Stimulated activated CD4-positive, alpha-beta T cell treated with anti-CD3 and anti-CD28 coated beads, Interleukin-1b, Interleukin-23, amount 100 ng/mL, for 1 hour (primary cell): ENCODE data around the gene XKR7.
"Not testable (repeated sequence)": the region's sequence is repeated elsewhere in the genome, so short reads cannot be mapped to it uniquely, and the experiment has no call there.

Experiments
- DNase-seq, 2 donors: peaks; one replicate each; pipeline ENCODE4 v3.0.0-alpha.2; 2020; ENCODE audit warnings: low read depth in 2 of 2

XKR7 gene

DNA sequence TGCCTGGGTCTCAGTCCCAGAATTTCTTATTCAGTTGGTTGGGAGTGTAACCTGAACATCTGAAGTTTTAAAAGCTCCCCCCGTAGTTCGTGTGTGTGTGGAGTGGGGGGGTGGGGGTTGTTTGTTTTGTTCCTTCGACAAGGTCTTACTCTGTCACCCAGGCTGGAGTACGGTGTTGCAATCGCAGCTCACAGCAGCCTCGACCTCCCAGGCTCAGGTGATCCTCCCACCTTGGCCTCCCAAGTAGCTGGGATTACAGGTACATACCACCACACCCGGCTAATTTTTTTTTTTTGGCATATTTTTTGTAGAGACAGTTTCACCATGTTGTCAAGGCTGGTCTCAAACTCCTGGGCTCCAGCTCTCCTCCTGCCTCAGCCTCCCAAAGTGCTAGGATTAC is 45.4 kb downstream of the XKR7 start:
- no peak for DNase-seq

DNA sequence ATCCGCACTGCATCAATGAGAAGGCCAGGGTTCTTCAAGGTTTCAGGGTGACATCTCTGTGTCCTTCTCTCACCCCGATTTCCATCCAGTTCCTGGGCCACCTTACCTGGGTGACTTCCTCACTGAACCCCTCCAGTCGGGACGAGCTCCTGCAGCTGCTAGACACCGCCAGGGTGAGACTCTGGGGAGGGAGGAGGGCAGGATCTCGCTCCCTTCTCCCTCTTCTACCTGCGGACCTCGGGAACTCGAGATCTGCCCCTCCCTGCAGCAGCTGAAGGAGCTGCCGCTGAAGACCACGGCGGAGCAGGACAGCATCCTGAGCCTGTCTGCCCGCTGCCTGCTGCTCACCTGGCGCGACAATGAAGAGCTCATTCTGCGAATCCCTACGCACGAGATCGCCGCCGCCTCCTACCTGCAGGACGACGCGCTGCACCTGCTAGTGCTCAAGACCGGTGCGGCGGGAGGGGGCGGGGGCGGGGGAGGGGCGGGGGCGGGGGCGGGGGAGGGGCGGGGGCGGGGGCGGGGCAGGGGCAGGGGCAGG is 49.8 kb downstream of the XKR7 start:
- DNase-seq: peak in 1 of 2 donors; percentile 5

DNA sequence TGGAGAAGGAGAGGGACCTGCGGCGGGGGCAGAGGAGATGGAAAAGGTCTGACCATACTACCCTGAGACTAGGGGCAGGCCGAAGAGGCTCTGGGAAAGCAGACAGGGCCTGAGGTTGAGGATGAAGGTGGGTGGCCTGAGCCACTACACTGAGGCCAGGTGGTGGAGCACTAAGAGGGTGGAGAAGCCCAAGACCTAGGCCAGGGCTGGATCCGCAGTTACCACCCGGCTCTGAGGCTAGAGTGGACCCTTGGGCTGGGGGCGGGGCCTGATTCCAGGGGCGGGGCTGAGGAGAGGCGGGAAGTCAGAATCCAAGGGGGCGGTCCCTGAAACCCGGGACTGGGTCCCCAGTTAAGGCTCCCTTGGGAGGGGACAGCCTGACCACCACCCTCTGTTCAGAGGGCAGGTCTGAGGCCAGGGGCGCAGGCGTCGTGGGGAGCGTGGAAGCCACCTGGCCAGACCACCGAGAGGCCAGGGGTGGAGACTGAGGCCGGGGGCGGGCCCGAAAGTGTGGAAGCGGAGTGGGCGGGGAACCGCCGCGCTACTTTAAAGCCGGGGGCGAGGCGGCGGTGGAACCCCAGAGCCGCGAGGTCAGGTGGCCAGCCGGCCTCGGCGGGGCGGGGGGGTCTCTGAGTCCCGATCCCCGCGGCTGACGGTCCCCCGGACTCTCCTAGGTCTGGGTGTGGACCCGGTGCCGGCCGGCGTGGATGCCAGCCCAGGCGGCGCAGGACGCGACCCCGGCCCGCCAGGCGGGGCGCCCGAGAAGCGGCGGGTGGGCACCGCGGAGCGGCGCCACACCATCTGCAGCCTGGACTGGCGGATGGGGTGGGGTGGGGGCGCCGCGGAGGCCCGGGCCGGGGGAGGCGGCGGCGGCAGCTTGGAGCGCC is 50.6 kb downstream of the XKR7 start:
- DNase-seq: peak; percentile 2 to 37

DNA sequence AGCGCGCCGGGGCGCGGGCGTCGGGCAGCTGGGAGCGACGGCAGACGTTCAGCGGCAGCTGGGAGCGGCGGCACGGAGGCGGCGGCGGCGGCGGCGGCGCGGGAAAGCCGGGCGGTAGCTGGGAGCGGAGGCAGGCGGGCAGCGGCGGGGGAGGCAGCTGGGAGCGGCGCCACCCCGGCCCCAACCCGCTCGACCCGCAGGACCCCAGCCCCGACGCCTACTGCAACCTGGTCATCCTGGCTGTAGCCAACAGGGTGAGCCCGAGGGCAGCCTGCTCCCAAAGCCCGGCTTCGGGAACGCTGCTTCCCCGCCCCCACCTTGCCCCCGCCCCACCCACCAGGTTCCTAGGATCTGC is 51.2 kb downstream of the XKR7 start:
- no peak for DNase-seq

DNA sequence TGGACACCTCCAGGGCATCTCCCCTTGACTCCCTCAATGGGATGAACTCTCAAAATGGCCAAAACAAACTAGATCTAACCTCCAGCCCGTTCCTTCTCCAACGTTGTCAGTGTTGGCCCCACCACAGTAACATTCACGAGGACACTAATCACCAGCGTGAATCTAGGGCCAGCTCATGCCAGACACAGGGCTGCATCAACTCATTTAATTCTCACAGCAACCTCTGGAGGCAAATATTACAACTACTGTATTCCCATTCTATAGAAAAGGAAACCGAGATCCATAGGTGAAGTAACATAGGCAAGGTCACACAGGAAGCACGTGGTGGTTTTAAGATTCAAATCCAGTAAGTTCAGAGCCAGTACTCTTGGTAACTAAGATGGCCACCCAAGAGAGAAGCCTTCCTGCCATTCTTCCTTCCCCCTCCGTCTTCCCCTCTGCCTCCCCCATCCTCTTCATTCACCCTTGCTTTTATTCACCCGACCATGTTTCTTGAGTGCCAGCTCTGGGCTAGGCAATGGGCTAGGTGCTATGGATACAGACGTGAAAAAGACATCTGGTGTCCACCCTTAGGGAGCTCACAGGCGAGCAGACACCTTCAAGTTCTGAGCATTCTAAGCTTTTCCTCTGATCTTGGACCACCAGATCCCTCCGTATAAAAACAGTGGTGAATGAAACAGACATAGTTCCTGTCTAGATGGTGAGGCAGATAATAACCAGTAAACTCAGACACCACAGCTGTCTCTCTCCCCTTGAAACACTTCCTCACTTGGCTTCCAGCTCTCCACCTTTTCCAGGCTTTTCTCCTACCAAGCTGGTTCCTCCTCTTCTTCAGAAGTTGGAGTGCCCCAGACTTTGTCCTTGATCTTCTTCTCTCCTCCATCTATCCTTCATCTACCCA is 51.9 kb downstream of the XKR7 start:
- no peak for DNase-seq

DNA sequence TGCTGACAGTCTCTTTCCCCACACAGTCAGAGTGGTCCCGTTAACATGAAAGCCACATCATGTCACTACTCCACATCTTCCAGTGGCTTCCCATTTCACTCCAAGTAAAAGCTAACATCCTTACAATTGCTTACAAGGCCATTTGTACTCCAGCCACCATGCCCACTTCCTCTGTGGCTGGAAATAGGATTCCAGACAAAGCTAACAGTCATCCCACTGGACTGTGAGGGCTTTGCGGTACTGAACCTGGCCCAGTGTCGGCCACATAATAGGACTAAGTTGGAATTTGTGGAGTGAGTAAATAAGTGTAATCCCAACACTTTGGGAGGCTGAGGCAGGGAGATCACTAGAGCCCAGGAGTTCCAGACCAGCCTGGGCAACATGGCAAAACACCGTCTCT is 53.1 kb downstream of the XKR7 start:
- no peak for DNase-seq

DNA sequence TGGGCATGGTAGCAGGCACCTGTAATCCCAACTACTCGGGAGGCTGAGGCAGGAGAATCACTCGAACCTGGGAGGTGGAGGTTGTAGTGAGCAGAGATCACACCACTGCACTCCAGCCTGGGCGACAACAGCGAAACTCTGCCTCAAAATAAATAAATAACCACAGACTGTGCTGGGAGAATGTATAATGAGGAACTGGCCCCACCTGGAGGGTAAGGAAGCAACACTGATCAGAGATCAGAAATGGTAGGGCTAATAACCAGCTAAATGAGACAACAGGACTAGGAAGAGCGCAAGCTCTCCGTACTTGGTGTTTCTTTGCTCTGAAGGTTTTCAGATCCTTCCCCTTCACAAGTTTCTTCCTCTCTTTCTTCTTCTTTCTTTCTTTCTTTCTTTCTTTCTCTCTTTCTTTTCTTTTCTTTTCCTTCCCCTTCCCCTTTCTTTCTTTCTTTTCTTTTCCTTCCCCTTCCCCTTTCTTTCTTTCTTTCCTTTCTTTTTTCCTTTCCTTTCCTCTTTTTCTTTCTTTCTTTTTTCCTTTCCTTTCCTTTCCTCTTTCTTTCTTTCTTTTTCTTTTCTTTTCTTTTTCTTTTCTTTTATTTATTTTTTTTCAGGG is 56.8 kb downstream of the XKR7 start:
- DNase-seq: no peak

DNA sequence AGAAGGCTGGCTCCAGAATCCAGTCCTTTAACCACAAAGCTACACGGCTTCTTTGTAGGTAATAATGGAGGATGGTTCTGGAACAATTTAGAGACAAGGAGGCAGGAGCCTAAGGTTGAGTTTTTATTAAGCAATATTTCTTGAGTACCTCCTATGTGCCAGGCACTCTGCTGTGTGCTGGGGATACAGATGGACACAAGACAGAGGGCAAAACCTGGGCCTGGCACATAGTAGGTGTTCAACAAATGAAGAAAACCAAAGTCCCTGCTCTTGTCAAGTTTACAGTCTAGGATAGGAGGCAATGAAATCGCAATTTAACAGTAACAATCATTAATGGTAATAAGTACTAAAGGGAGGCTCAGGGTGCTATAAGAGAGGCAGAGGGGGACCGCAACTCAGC is 59.7 kb downstream of the XKR7 start:
- DNase-seq: no peak

DNA sequence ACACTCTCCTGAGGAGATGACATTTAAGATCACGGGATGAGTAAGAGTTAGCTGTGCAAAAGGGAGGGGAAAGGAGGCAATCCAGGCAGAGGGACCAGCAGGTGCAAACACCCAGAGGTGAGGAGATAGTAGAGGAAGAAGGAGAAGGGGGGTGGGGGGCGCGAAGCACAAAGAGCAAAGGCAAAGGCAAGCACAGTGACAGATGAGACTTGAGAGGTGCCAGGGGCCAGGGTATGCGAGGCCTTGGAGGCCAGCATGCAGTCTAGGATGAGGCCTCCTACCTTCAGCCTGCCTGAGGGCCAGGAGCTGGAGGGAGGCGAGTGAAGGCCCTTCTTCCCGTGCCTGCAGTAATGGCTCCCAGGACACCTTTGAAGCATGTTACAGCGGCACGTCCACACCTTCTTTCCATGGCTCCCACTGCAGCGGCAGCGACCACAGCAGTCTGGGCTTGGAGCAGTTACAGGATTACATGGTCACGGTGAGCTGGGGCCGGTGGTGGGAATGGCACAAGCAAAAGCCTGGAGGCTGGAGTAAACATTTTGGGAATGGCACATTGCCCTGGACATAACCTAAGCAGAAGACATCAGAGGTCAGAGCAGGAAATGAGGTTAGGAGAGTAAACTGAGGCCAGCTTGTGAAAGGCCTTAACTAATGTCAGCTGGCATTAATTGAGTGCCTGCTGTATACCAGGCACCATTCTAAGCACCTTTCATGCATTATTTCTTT is 60.9 kb downstream of the XKR7 start:
- no peak for DNase-seq

DNA sequence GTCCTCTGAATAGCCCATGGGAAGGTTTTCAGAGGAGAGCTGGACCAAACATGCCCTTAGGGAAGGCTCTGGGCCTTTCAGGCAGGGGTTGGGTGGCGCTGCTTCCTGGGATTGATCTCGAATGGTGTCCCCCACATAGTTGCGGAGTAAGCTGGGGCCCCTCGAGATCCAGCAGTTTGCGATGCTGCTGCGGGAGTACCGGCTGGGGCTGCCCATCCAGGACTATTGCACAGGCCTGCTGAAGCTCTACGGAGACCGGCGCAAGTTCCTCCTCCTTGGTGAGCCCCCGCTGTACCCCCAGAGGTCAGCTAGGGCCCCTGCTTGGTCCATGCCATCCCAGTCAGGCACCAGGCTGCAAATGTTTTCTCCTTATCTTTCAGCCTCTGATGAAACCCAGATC is 61.6 kb downstream of the XKR7 start:
- no peak for DNase-seq

DNA sequence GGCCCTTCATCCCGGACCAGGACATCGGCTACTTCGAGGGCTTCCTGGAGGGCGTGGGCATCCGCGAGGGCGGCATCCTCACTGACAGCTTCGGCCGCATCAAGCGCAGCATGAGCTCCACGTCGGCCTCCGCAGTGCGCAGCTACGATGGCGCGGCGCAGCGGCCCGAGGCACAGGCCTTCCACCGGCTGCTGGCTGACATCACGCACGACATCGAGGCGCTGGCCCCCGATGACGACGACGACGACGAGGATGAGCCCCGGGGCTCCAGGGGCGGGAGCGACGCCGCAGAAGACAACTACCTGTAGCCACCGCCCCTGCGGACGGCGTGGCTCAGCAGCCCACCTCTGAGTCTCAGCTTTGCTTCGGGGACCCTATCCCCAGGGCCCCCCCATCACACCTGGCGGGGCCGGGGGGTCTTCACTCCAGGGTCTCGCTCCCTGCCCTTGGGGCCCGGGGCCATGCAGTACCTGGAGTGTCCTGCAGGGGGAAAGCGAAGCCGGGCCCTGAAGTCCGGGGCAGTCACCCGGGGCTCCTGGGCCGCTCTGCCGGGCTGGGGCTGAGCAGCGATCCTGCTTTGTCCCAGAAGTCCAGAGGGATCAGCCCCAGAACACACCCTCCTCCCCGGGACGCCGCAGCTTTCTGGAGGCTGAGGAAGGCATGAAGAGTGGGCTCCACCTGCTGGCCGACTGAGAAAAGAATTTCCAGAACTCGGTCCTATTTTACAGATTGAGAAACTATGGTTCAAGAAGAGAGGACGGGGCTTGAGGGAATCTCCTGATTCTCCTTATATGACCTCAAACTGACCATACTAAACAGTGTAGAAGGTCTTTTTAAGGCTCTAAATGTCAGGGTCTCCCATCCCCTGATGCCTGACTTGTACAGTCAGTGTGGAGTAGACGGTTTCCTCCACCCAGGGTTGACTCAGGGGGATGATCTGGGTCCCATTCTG is 63.3 kb downstream of the XKR7 start:
- DNase-seq: peak; percentile 5 to 39

DNA sequence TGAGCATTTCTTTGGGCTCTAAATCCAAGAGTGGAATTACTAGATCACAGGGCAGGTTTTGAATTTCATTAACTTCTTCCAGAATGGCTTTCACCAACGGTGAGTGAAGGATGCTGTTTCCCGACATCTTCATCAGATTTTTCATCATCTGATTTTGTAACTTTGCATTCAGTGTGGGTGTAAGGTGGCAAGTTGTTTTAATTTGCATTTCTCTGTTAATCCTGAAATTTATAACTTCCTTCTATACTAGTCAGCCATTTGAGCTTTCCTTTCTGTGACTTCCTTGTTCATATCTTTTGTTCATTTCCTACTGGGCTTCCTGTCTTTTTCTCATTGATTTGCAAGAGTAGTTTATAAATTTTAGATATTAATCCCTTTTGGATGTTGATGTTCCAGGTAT is 65.4 kb downstream of the XKR7 start:
- no peak for DNase-seq

DNA sequence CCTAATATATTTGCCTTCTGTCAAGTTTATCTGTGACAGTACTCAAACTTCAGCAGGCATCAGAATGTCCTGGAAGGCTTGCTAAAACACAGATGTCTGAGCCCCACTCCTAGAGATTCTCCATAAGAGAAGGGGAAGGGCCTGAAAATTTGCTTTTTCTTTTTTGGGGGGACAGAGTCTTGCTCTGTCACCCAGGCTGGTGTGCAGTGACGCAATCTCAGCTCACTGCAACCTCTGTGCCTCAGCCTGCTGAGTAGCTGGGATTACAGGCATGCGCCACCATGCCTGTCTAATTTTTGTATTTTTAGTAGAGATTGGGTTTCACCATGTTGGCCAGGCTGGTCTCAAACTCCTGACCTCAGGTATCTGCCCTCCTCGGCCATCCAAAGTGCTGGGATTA is 65.8 kb downstream of the XKR7 start:
- not testable (repeated sequence) for DNase-seq

DNA sequence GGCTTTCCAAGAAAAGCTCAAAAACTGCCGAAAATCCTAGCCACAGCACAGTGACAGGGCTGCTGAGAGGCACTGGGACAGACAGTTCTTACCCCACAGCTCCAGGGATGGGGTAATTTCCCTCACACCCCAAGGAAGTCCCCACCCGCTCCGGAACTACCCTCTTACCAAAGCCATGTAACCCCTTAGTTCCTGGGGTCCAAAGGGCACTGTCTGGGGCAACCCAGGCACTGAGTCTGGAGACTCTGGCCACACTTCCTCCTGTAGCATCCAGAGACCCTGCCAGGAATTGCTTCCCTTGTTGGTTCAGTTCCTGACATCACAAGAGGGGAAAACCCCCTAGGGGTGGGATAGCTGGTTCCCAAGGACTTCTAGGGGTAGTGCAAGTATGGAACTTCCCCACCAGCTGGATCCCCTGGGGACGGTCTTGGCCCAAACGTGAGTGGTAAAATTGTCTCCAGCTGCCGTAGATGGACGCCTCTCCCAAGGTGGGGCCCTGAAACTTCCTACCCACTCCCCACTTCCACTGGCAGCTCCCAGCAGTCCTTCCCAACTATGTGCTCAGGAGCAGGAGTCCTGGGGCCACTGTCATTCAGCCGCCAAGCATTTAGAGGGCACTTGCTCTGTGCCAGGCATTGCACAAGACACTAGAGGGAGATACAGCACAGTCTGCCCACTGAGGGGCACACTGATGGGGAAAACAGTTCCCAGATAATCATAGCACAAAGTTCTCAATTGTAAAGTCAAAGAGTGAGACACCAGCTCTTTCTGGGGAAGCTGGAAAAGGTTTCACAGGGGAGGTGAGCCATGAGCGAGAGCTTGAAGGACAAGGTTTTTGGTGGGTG is 66.9 kb downstream of the XKR7 start:
- no peak for DNase-seq

DNA sequence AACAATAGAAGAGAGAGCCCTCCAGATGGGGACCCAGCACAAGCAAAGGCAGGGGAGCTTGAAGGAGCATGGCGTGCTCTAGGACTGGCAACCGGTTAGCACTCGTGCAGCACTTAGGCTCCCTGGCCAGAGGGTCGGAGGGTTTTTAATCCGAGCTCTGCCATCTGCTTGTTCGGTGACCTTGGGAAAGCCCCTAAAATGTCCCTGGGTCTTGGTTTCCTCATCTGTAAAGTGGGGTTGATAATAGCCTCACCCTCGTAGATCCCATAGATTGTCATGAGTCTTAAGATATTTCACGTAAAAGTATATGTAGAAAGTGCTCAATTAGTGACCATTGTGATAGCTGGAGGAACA is 67.5 kb downstream of the XKR7 start:
- DNase-seq: no peak

DNA sequence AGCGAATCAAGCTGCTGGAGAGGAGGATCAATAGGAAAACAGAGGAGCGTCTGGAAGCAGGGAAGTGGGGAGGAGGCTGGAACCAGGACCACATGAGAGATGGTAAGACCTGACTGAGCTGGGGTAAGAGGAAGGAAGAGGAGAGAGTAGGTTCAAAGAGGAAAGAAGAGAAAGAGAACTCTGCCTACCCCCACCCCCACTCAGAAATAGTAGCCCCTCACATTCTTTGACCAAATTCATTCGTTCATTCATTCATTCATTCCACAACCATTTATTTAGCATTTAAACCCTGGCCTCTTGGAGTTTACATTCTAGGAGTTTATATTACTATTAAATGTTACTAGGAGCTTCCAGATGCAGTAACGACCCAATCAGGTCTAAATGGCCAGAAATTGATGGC is 68.3 kb downstream of the XKR7 start:
- DNase-seq: no peak

DNA sequence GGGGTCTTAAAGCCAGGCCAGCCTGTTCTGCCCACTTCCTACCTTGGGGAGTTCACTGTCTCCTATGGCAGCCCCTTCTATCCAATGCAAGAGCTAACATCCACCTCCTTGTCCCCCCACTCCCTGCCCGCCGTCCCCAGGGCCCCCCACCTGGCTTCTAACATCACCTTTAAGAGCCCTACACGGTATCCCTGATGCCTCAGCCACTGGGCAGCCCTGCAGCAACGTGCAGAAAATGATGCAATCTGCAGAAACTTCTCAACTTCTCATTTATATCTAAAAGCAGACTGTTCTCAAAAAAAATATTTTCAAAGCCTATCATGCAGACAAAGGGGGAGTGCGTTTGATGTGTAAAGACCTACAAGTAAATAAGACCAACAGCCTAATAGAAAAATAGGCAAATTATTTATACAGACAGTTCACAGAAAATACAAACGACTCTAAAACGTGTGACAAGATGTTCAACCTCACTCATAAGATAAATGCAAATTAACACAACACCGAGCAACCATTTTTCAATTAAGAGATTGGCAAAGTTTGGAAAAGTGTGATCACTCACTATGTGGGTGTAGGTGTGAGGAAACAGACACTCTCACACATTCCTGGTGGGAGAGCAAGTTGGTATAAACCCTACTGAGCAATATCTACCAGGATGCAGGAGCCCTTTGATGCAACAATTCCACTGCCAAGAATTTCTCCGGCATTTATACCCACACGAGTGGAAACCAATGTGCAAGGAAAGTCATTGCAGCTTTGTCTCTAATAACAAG is 69.0 kb downstream of the XKR7 start:
- no peak for DNase-seq

DNA sequence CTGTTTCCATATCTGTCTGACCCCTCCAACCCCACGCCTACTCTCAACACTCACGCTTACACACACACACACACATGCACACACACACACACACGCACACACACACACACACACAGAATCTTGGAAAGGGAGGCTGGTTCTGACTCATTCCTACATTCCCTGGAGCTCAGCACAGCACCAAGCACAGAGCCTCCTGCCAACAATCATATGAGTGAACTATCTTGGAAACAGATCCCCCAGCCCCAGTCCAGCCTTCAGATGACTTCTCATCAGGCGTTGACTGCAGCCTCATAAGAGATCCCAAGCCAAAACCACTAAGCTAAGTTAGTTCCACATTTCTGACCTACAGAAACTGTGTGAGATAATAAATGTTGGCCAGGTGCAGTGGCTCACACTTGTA is 70.0 kb downstream of the XKR7 start:
- no peak for DNase-seq
